Loucy (cell line): ENCODE data around the gene SPANXD.

Experiments used
- H2AFZ ChIP-seq: fragments of 200-600 bp; sonication (generic); 2 replicates; pipeline ENCODE4 v1.6.0; 2016; ENCODE audit warnings: antibody characterized with exemption, mild to moderate bottlenecking, low read length, moderate library complexity
- H3F3A ChIP-seq: fragments of 200-600 bp; 2 replicates; pipeline ENCODE4 v1.6.0; 2016; ENCODE audit warnings: antibody characterized with exemption, low read depth, mild to moderate bottlenecking
- H3K27me3 ChIP-seq: fragments of 200-600 bp; sonication (generic); 2 replicates; pipeline ENCODE4 v1.6.1; 2014; ENCODE audit warnings: low read length, mild to moderate bottlenecking; ENCODE audit not compliant: insufficient read depth, poor library complexity, severe bottlenecking
- H3K36me3 ChIP-seq: fragments of 200-600 bp; sonication (generic); 2 replicates; pipeline ENCODE4 v1.6.1; 2016; ENCODE audit warnings: low read length; ENCODE audit not compliant: insufficient read depth
- H3K4me1 ChIP-seq: fragments of 200-600 bp; sonication (generic); 2 replicates; pipeline ENCODE4 v1.5.1; 2014; ENCODE audit warnings: low read length, mild to moderate bottlenecking; ENCODE audit not compliant: insufficient read depth, poor library complexity, severe bottlenecking
- H3K4me2 ChIP-seq: fragments of 200-600 bp; sonication (generic); 2 replicates; pipeline ENCODE4 v1.6.0; 2014; ENCODE audit warnings: antibody characterized with exemption, low read length, low read depth, mild to moderate bottlenecking; ENCODE audit not compliant: poor library complexity, severe bottlenecking
- H3K4me3 ChIP-seq: fragments of 200-600 bp; sonication (generic); 2 replicates; pipeline ENCODE4 v1.5.1; 2014; ENCODE audit warnings: low read length, mild to moderate bottlenecking, mixed read lengths; ENCODE audit not compliant: poor library complexity, severe bottlenecking
- H3K79me2 ChIP-seq: fragments of 200-600 bp; sonication (generic); 2 replicates; pipeline ENCODE4 v1.6.1; 2014; ENCODE audit warnings: low read length; ENCODE audit not compliant: insufficient read depth
- H3K9ac ChIP-seq: fragments of 200-600 bp; sonication (generic); 2 replicates; pipeline ENCODE4 v1.6.0; 2014; ENCODE audit warnings: mild to moderate bottlenecking, low read depth, low read length, moderate library complexity; ENCODE audit not compliant: poor library complexity, severe bottlenecking
- H3K9me2 ChIP-seq: fragments of 200-600 bp; sonication (generic); replicated peaks from 2 replicates; pipeline ENCODE4 v1.6.1; 2016; ENCODE audit warnings: low read depth, low read length, mixed read lengths
- H3K9me3 ChIP-seq: fragments of 200-600 bp; sonication (generic); 2 replicates; pipeline ENCODE4 v1.6.1; 2014; ENCODE audit warnings: mild to moderate bottlenecking, antibody characterized with exemption, low read length, low read depth; ENCODE audit not compliant: insufficient read depth
- H4K20me1 ChIP-seq: fragments of 200-600 bp; sonication (generic); 2 replicates; pipeline ENCODE4 v1.6.0; 2014; ENCODE audit warnings: antibody characterized with exemption, low read length, mild to moderate bottlenecking; ENCODE audit not compliant: insufficient read depth, poor library complexity, severe bottlenecking
- EZH2phosphoT487 ChIP-seq: fragments of 200-600 bp; IDR thresholded peaks from 2 replicates; pipeline ENCODE4 v1.6.1; 2018; ENCODE audit warnings: antibody characterized with exemption, mild to moderate bottlenecking, moderate library complexity, borderline replicate concordance
- TF ChIP-seq, protein P1 (sequence below): fragments of 200-600 bp; sonication (generic); conservative IDR thresholded peaks from 2 replicates; pipeline ENCODE4 v1.5.1; 2014; ENCODE audit warnings: mild to moderate bottlenecking, antibody characterized with exemption, low read length

Gene SPANXD

DNA sequence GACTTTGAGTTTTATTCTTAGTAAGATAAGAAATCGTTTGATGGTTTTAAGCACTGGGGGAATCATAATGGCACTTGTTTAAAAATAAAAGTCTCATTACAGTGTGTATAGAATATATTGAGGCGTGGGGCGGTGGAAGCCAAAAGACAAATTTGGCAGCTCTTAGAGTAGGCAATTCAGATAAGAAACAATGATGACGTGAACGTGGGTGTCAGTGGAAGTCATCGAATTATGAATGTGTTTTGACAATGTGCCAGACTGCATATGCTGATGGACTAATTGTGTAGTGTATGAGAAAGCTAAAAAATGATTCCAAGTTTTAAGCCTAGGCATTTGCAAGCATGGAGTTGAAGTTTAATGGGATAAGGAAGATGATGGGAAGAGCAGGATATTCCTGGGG lies 35.8 kb downstream of the SPANXD start:
- Histone ChIP-seq H3K36me3 (no peaks in the 10 kb centered on the region), H3K9me3 (no peaks in the 10 kb centered on the region), H3K79me2 (no peaks in the 10 kb centered on the region), H3K4me2 (no peak overlapping the region), H3K9ac (no peak overlapping the region), H3K27me3 (no peaks in the 10 kb centered on the region), H3K4me1 (no peaks in the 10 kb centered on the region), H2AFZ (no peak overlapping the region), H3K9me2 (no peaks in the 10 kb centered on the region), H4K20me1 (no peaks in the 10 kb centered on the region), H3K4me3 (no peak overlapping the region), H3F3A (no peaks in the 10 kb centered on the region)
- TF ChIP-seq EZH2phosphoT487, result no peak
- TF ChIP-seq, protein P1, sequence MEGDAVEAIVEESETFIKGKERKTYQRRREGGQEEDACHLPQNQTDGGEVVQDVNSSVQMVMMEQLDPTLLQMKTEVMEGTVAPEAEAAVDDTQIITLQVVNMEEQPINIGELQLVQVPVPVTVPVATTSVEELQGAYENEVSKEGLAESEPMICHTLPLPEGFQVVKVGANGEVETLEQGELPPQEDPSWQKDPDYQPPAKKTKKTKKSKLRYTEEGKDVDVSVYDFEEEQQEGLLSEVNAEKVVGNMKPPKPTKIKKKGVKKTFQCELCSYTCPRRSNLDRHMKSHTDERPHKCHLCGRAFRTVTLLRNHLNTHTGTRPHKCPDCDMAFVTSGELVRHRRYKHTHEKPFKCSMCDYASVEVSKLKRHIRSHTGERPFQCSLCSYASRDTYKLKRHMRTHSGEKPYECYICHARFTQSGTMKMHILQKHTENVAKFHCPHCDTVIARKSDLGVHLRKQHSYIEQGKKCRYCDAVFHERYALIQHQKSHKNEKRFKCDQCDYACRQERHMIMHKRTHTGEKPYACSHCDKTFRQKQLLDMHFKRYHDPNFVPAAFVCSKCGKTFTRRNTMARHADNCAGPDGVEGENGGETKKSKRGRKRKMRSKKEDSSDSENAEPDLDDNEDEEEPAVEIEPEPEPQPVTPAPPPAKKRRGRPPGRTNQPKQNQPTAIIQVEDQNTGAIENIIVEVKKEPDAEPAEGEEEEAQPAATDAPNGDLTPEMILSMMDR, result no peak

DNA sequence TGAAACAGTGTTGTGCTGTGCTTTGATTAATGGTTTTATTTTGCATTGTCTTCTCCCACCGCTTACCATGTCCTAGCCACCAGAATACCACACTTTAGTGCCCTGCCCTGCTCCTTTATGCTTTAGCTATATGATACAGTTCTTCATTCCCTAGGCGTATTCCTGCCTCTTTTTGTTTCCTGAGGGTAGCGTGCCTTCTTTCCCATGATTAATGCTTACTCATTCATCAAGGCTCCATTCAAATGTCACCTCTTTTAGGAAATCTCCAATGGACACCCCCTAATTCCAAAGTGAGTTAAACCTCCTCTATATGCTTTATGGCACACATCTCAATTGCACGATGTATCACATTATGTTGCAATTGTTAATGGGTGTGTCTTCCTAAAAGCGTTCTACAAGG lies 46.3 kb downstream of the SPANXD start:
- H3K4me2 ChIP-seq, result no peak overlapping the region

More for the DNA sequence above, 46.3 kb downstream of the SPANXD start:
- H3K9me3 ChIP-seq, result no peaks in the 10 kb centered on the region
- no peaks in the 10 kb centered on the region for H3K36me3 ChIP-seq
- no peak overlapping the region for H3K9ac ChIP-seq
- TF ChIP-seq, protein P1, result no peak
- no peak for TF ChIP-seq EZH2phosphoT487
- H2AFZ ChIP-seq, result no peak overlapping the region
- H3F3A ChIP-seq, result no peaks in the 10 kb centered on the region
- H3K4me3 ChIP-seq, result no peak overlapping the region
- H3K9me2 ChIP-seq, result no peaks in the 10 kb centered on the region
- no peaks in the 10 kb centered on the region for H3K4me1 ChIP-seq
- H3K79me2 ChIP-seq, result no peaks in the 10 kb centered on the region
- no peaks in the 10 kb centered on the region for H3K27me3 ChIP-seq
- H4K20me1 ChIP-seq, result no peaks in the 10 kb centered on the region
